ENCODE data around the gene BBX. TPM values are rescaled to one million over a fixed set of nuclear protein-coding genes. Genes with fewer than 3 reads are reported as not detected.

Gene BBX
- total and polyA plus RNA-seq, 2 of the 13 experiments (the other 11 are each of a cell fraction or from before 2014, with no cell fraction given): 13.7 to 23.2 TPM

GRCh38 chr3:107689355-107689754 lies 166.6 kb downstream of the BBX start (continued):
- TF ChIP-seq, protein P1, sequence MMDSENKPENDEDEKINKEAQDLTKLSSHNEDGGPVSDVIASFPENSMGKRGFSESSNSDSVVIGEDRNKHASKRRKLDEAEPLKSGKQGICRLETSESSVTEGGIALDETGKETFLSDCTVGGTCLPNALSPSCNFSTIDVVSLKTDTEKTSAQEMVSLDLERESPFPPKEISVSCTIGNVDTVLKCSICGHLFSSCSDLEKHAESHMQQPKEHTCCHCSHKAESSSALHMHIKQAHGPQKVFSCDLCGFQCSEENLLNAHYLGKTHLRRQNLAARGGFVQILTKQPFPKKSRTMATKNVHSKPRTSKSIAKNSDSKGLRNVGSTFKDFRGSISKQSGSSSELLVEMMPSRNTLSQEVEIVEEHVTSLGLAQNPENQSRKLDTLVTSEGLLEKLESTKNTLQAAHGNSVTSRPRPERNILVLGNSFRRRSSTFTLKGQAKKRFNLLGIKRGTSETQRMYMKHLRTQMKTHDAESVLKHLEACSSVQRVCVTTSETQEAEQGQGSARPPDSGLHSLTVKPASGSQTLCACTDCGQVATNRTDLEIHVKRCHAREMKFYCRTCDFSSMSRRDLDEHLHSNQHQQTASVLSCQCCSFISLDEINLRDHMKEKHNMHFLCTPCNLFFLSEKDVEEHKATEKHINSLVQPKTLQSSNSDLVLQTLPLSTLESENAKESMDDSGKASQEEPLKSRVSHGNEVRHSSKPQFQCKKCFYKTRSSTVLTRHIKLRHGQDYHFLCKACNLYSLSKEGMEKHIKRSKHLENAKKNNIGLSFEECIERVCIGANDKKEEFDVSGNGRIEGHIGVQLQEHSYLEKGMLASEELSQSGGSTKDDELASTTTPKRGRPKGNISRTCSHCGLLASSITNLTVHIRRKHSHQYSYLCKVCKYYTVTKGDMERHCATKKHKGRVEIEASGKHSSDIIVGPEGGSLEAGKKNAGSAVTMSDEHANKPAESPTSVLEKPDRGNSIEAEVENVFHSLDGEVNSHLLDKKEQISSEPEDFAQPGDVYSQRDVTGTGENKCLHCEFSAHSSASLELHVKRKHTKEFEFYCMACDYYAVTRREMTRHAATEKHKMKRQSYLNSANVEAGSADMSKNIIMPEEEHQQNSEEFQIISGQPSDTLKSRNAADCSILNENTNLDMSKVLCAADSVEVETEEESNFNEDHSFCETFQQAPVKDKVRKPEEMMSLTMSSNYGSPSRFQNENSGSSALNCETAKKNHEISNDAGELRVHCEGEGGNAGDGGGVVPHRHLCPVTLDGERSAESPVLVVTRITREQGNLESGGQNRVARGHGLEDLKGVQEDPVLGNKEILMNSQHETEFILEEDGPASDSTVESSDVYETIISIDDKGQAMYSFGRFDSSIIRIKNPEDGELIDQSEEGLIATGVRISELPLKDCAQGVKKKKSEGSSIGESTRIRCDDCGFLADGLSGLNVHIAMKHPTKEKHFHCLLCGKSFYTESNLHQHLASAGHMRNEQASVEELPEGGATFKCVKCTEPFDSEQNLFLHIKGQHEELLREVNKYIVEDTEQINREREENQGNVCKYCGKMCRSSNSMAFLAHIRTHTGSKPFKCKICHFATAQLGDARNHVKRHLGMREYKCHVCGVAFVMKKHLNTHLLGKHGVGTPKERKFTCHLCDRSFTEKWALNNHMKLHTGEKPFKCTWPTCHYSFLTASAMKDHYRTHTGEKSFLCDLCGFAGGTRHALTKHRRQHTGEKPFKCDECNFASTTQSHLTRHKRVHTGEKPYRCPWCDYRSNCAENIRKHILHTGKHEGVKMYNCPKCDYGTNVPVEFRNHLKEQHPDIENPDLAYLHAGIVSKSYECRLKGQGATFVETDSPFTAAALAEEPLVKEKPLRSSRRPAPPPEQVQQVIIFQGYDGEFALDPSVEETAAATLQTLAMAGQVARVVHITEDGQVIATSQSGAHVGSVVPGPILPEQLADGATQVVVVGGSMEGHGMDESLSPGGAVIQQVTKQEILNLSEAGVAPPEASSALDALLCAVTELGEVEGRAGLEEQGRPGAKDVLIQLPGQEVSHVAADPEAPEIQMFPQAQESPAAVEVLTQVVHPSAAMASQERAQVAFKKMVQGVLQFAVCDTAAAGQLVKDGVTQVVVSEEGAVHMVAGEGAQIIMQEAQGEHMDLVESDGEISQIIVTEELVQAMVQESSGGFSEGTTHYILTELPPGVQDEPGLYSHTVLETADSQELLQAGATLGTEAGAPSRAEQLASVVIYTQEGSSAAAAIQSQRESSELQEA (CRISPR knock-in tag; IDR thresholded peaks at IDR 0.05; ENCODE audit: not compliant biosample characterization): no peak
- TF ChIP-seq NFIC (IDR thresholded peaks at IDR 0.05; ENCODE audit: low read length): peak; percentile 82; the same call in 1 of the 2 replicates
- TF ChIP-seq IKZF4 (CRISPR knock-in tag; IDR thresholded peaks at IDR 0.05; ENCODE audit: borderline replicate concordance, low read depth, not compliant biosample characterization): no peak
- no peak for TF ChIP-seq ZNF430 (CRISPR knock-in tag; IDR thresholded peaks at IDR 0.05)
- TF ChIP-seq NCOA5 (CRISPR knock-in tag; IDR thresholded peaks at IDR 0.05): no peak
- TF ChIP-seq GLI4 (CRISPR knock-in tag; IDR thresholded peaks at IDR 0.05; ENCODE audit: borderline replicate concordance): no peak
- TF ChIP-seq SALL2 (CRISPR knock-in tag; IDR thresholded peaks at IDR 0.05): no peak
- TF ChIP-seq, protein P2, sequence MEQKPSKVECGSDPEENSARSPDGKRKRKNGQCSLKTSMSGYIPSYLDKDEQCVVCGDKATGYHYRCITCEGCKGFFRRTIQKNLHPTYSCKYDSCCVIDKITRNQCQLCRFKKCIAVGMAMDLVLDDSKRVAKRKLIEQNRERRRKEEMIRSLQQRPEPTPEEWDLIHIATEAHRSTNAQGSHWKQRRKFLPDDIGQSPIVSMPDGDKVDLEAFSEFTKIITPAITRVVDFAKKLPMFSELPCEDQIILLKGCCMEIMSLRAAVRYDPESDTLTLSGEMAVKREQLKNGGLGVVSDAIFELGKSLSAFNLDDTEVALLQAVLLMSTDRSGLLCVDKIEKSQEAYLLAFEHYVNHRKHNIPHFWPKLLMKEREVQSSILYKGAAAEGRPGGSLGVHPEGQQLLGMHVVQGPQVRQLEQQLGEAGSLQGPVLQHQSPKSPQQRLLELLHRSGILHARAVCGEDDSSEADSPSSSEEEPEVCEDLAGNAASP (CRISPR knock-in tag; IDR thresholded peaks at IDR 0.05; ENCODE audit: borderline replicate concordance): no peak
- TF ChIP-seq POLR2AphosphoS2 (IDR thresholded peaks at IDR 0.05; ENCODE audit: low read depth, low read length): no peak
- no peak; the same call in 1 of the 2 replicates for TF ChIP-seq ZMYM4 (CRISPR knock-in tag; IDR thresholded peaks at IDR 0.05)
- TF ChIP-seq, protein P3, sequence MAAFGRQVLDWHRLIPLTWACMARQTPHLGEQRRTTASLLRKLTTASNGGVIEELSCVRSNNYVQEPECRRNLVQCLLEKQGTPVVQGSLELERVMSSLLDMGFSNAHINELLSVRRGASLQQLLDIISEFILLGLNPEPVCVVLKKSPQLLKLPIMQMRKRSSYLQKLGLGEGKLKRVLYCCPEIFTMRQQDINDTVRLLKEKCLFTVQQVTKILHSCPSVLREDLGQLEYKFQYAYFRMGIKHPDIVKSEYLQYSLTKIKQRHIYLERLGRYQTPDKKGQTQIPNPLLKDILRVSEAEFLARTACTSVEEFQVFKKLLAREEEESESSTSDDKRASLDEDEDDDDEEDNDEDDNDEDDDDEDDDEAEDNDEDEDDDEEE (CRISPR knock-in tag; IDR thresholded peaks at IDR 0.05): no peak
- TF ChIP-seq, protein P4, sequence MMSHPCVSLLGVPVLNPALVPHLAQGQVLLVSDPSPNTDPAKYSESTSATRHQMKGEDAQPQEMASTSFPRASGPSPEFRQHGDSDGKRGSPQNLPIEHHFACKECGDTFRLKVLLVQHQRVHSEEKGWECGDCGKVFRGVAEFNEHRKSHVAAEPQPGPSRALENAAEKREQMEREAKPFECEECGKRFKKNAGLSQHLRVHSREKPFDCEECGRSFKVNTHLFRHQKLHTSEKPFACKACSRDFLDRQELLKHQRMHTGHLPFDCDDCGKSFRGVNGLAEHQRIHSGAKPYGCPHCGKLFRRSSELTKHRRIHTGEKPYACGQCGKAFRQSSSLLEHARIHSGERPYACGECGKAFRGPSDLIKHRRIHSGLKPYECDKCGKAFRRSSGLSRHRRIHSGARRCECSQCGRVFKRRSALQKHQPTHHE (CRISPR knock-in tag; IDR thresholded peaks at IDR 0.05; ENCODE audit: borderline replicate concordance): no peak
- TF ChIP-seq SYNCRIP (IDR thresholded peaks at IDR 0.05; ENCODE audit: insufficient read depth, low read depth, low read length): no peak
- TF ChIP-seq KMT2B (CRISPR knock-in tag; IDR thresholded peaks at IDR 0.05): no peak
- no peak for TF ChIP-seq STAT5B (CRISPR knock-in tag; IDR thresholded peaks at IDR 0.05)
- TF ChIP-seq MAF1 (CRISPR knock-in tag; IDR thresholded peaks at IDR 0.05; ENCODE audit: borderline replicate concordance): no peak
- TF ChIP-seq KAT7 (CRISPR knock-in tag; IDR thresholded peaks at IDR 0.05; ENCODE audit: borderline replicate concordance): no peak
- TF ChIP-seq ZNF329 (CRISPR knock-in tag; IDR thresholded peaks at IDR 0.05; ENCODE audit: low read depth): no peak
